Spleen (tissue), 11 donors: ENCODE measurements around the gene TARP.

Experiments used
- DNase-seq: peaks from one replicate; pipeline ENCODE4 v3.0.0-alpha.2; 2020
- H3K27ac ChIP-seq, 8 donors: fragments of 200-600 bp; sonication (generic) in 7 of 8; 1 replicate in 4 of 8; 2 replicates in 4 of 8; pipeline versions ENCODE4 v1.5.0 to v1.8.0; 2016 to 2021; ENCODE audit warnings: inconsistent platforms in 4 of 8, mild to moderate bottlenecking in 4 of 8, moderate library complexity in 1 of 8
- H3K27me3 ChIP-seq, 7 donors: fragments of 200-600 bp; sonication (generic) in 6 of 7; replicated peaks in 1 of 7; 1 replicate in 4 of 7; 2 replicates in 3 of 7; pipeline versions ENCODE4 v1.5.0 to v1.8.0; 2016 to 2021; ENCODE audit warnings: inconsistent platforms in 3 of 7, mild to moderate bottlenecking in 1 of 7
- H3K36me3 ChIP-seq, 6 donors: fragments of 200-600 bp; sonication (generic) in 5 of 6; 1 replicate in 4 of 6; 2 replicates in 2 of 6; pipeline versions ENCODE4 v1.5.0 to v1.8.0; 2016 to 2021; ENCODE audit warnings: inconsistent platforms in 2 of 6
- H3K4me1 ChIP-seq, 6 donors: fragments of 200-600 bp; sonication (generic) in 5 of 6; 1 replicate in 3 of 6; 2 replicates in 3 of 6; pipeline versions ENCODE4 v1.5.0 to v1.8.0; 2016 to 2021; ENCODE audit warnings: inconsistent platforms in 3 of 6
- H3K4me3 ChIP-seq, 8 donors: fragments of 200-600 bp; sonication (generic) in 7 of 8; 1 replicate in 4 of 8; 2 replicates in 4 of 8; pipeline versions ENCODE4 v1.5.0 to v1.8.0; 2016 to 2021; ENCODE audit warnings: inconsistent platforms in 4 of 8, mild to moderate bottlenecking in 4 of 8, moderate library complexity in 2 of 8
- H3K9me3 ChIP-seq, 8 donors: fragments of 200-600 bp; sonication (generic) in 7 of 8; 1 replicate in 4 of 8; 2 replicates in 4 of 8; pipeline versions ENCODE4 v1.5.0 to v1.8.0; 2016 to 2021; ENCODE audit warnings: inconsistent platforms in 4 of 8
- CTCF ChIP-seq, 11 experiments: fragments of 200-600 bp in 7 of 11; fragments of 450-650 bp in 4 of 11; sonication (generic) in 4 of 11; IDR thresholded peaks in 8 of 11; conservative IDR thresholded peaks in 3 of 11; 1 replicate in 7 of 11; 2 replicates in 4 of 11; pipeline versions ENCODE4 v1.4.0 to v1.8.0; 2016 to 2021; ENCODE audit warnings: antibody characterized with exemption in 11 of 11, inconsistent platforms in 4 of 11, mild to moderate bottlenecking in 1 of 11
- POLR2A ChIP-seq, 3 donors: fragments of 450-650 bp; IDR thresholded peaks; one replicate each; pipeline ENCODE4 v1.5.1; 2017; ENCODE audit warnings: antibody characterized with exemption in 3 of 3, mild to moderate bottlenecking in 1 of 3
- POLR2AphosphoS5 ChIP-seq, 3 donors: sonication (generic); formaldehyde crosslinking; IDR thresholded peaks; one replicate each; pipeline ENCODE4 v1.5.1; 2017; ENCODE audit warnings: antibody characterized with exemption in 3 of 3
- WGBS, 5 donors: extraction: QIAGEN DNeasy Blood & Tissue Kit in 3 of 5; methylation state at CpG; one replicate each; pipeline versions ENCODE4 v1.1.5 to v1.1.7; 2013 to 2018; 5-methylcytosine and 5-hydroxymethylcytosine counted together
- intact Hi-C: fragments of 100-400 bp; cut with DNase I; formaldehyde crosslinking; loops from one replicate; pipeline ENCODE4 v1.15.0; 2023; ENCODE audit warnings: low total_unique reads
- donor health status: healthy with polysubstance abuse.
- donor health status: DM: no; HTN: no; CAD: no; lungs with moderate emphysema.
- donor health status: DM: no; HTN: no; CAD: no.
- donor health status: Bipolar disorder and iron deficiency.
- donor health status: healthy.
- donor health status: DM: no; HTN: no; CAD: no.
- donor health status: DM: yes; HTN: yes; CAD: no.

The TARP gene

DNA sequence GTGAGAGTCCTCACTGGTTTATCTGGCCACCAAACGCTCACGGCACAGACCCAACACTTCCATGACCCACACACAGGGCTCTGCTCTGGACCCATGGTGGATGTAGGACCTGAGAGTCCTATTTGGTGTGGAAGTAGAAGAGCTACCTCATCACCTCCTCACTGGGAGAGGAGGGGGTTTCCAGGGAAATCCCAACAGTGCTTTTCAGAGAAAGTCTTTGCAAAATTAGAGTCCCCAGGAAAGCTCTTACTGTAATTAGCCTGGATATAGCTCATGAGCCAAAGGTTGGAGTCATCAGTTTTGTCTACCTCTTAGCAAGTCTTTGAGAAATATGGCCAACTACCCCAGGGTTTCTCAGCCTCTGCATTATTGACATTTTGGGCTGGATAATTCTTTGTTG is 34.7 kb upstream of the TARP start:
- Histone ChIP-seq H3K4me1 (peaks cover 0 to 70% (median 26%) of the 10 kb centered on the region in 6 donors), H3K36me3 (no peaks in the 10 kb centered on the region), H3K27me3 (peaks cover 0 to 8% (median 0%) of the 10 kb centered on the region in 7 donors), H3K4me3 (no peak overlapping the region), H3K27ac (peak overlapping the region in 3 of 8 donors; percentile 77 to 88 (median 84)), H3K9me3 (peaks cover 0 to 3% (median 0%) of the 10 kb centered on the region in 8 donors)
- TF ChIP-seq POLR2A (IDR thresholded peaks at IDR 0.05) (no peak), CTCF (IDR thresholded peaks at IDR 0.05 in 8 of 11, conservative IDR thresholded peaks at IDR 0.05 in 3 of 11) (no peak), POLR2AphosphoS5 (IDR thresholded peaks at IDR 0.05) (no peak)
- no peak for DNase-seq
- WGBS, 5 donors, result 92 to 100% (median 98%) methylated on average over 2 of the region's 2 CpGs
- intact Hi-C loops, result no loop called here

DNA sequence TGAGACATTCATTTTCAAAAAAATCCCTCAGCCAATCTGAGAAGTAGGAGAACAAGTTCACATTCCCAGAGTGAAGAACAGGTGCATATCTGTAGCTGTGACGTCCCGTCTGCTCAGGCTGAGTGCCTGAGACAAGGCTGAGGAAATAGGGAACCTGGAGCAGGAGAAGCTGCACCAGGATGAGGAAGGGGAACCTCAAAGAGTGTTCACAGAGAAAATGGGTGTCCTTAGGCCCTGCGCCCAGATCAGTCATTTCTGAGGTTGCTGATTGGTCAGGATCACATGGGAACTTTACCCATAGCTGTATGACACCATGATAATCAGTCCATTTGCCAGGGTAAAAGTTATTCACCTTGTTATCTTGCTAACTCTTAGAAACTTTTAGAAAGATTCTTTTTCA is 34.2 kb upstream of the TARP start:
- H3K27ac ChIP-seq, result peak overlapping the region in 3 of 8 donors; percentile 77 to 88 (median 84)
- peaks cover 0 to 8% (median 0%) of the 10 kb centered on the region in 7 donors for H3K27me3 ChIP-seq
- H3K36me3 ChIP-seq, result no peaks in the 10 kb centered on the region
- WGBS, 5 donors, result 46 to 86% (median 63%) methylated on average over 3 of the region's 3 CpGs
- TF ChIP-seq POLR2AphosphoS5 (IDR thresholded peaks at IDR 0.05) (no peak), POLR2A (IDR thresholded peaks at IDR 0.05) (no peak), CTCF (IDR thresholded peaks at IDR 0.05 in 8 of 11, conservative IDR thresholded peaks at IDR 0.05 in 3 of 11) (no peak)
- H3K9me3 ChIP-seq, result peaks cover 0 to 3% (median 0%) of the 10 kb centered on the region in 8 donors
- H3K4me1 ChIP-seq, result peaks cover 0 to 65% (median 22%) of the 10 kb centered on the region in 6 donors
- intact Hi-C loops, result no loop called here
- H3K4me3 ChIP-seq, result no peak overlapping the region
- DNase-seq, result no peak

- no peak for TF ChIP-seq CTCF (IDR thresholded peaks at IDR 0.05 in 8 of 11, conservative IDR thresholded peaks at IDR 0.05 in 3 of 11)
- TF ChIP-seq POLR2AphosphoS5 (IDR thresholded peaks at IDR 0.05), result peak in 2 of 3 donors; percentile 16 to 46
- TF ChIP-seq POLR2A (IDR thresholded peaks at IDR 0.05), result no peak
- H3K27me3 ChIP-seq, result peaks cover 0 to 8% (median 0%) of the 10 kb centered on the region in 7 donors
- 44 to 66% (median 55%) methylated on average over 2 of the region's 2 CpGs for WGBS, 5 donors
- intact Hi-C loops, result no loop called here
- no peak for DNase-seq
- H3K36me3 ChIP-seq, result no peaks in the 10 kb centered on the region
- peaks cover 0 to 58% (median 15%) of the 10 kb centered on the region in 6 donors for H3K4me1 ChIP-seq
- peak overlapping the region in 6 of 8 donors; percentile 8 to 77 (median 53) for H3K27ac ChIP-seq
- H3K9me3 ChIP-seq, result peaks cover 0 to 3% (median 0%) of the 10 kb centered on the region in 8 donors
- H3K4me3 ChIP-seq, result no peak overlapping the region
Measured at GRCh38 chr7:38306914-38307313, 33.5 kb upstream of the TARP start.

DNA sequence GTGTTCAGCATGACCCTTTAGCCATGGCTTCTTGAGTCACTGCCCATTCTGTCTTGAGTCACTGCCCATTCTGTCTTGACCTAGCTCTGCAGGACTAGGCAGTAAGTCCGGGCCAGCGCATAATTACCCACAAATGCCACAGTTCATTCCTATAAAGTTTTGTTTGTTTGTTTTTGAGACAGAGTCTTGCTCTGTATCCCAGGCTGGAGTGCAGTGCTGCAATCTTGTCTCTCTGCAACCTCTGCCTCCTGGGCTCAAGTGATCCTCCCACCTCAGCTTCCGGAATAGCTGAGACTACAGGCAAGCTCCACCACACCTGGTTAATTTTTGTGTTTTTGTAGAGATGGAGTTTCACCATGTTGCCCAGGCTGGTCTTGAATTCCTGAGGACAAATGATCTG is 32.7 kb upstream of the TARP start:
- no peak overlapping the region for H3K4me3 ChIP-seq
- H3K27ac ChIP-seq, result peak overlapping the region in 6 of 8 donors; percentile 5 to 63 (median 53)
- TF ChIP-seq POLR2A (IDR thresholded peaks at IDR 0.05), result no peak
- TF ChIP-seq POLR2AphosphoS5 (IDR thresholded peaks at IDR 0.05), result no peak
- no peak for TF ChIP-seq CTCF (IDR thresholded peaks at IDR 0.05 in 8 of 11, conservative IDR thresholded peaks at IDR 0.05 in 3 of 11)
- 65 to 94% (median 77%) methylated on average over 3 of the region's 3 CpGs for WGBS, 5 donors
- no peaks in the 10 kb centered on the region for H3K36me3 ChIP-seq
- no peak for DNase-seq
- H3K4me1 ChIP-seq, result peaks cover 0 to 50% (median 11%) of the 10 kb centered on the region in 6 donors
- H3K9me3 ChIP-seq, result peaks cover 0 to 3% (median 0%) of the 10 kb centered on the region in 8 donors
- intact Hi-C loops, result no loop called here
- peaks cover 0 to 3% (median 0%) of the 10 kb centered on the region in 7 donors for H3K27me3 ChIP-seq
